ENCODE results near the gene TAGLN.

The TAGLN gene

DNA sequence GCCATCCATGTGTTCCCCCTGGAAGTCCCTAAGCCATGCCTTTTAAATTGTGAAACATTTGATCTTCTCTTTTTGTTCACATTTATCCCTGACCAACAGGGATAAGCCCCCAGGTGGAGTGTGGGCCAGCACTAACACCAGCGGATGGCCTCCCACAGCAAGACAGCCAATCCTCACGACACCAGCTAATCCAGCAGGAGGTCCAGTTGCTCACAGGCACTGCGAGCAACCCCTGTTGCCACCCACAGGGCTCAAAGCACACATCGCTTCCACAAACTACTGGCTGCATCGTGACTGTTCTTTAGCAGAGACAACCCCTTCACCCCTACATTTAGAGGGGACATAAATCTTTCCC lies 30.7 kb downstream of the TAGLN start:
- DNase-seq (ENCODE audit: low read depth in 2 of 3, low spot score in 2 of 3): no peak

DNA sequence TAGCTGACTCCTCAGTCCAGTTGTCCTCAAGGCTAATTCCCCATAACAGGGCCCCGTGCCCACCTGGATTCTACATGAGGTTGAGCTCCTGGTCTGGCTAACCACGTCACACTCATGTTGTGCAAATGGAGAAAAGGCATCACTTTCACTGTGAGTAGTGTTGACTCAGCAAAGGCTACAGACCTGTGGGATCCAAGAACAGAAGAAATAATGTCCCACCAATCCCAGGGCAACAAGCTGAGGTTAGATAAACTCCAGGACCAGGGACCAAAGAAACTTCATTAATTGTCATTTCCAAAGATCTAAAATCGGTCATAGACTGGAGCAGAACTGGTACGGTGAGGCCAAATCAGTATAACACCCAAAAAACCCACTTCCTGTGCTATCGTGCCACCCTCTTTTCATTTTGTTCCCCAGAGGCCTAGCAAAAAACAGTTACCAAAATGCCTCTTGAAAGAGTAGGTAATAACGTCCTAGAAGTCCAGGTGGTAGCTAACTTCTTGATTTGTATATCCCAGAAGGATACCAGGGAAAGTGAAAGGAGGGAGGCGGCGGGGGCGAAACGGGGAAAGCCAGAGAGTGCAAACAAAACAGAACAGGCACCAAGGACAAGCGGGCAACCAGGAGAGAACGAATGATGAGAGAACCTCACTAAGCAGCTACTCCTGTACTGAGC lies 31.3 kb downstream of the TAGLN start:
- peak in 2 of 3 experiments; percentile 19 to 43 for DNase-seq (ENCODE audit: low read depth in 2 of 3, low spot score in 2 of 3)

DNA sequence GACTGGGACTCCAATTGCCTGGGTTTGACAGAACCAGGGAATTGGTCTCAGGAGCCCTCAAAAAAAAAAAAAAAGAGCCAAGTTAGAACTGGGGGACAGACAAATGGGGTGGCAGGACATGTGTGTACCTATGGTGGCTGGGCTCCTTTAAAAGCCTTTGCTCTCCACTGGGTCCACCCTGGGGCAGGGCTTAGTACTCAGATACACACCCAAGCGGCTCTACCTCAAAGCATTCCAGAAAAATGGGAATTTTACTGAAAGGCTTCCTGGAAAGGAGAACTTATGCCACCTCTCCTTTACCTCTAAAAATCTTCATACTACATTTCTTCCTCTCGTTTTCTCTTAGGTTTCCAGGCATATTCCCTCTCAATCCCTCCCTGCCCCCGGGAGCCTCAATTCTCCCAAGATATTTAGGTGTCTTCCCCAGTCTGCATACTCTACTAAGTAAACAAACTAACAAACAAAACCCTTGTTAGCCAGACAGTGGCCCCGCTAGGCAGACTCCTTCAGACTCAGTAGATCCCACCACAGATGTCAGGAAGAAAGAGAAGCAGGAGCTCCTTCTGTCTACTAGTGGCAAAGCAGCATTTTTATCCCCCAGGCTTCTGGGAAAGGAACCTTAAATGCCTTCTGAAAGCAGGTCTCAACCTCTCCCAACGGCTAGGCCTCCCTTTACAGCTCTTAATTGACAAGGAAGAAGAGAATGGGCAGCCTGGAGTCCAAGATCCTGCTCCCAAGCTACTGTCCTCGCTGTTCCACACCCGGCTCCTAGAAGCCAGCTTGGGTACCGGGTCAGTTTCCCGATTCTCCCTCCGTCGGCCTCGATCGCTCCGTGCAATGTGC lies 32.0 kb downstream of the TAGLN start:
- DNase-seq (ENCODE audit: low read depth in 2 of 3, low spot score in 2 of 3): no peak

DNA sequence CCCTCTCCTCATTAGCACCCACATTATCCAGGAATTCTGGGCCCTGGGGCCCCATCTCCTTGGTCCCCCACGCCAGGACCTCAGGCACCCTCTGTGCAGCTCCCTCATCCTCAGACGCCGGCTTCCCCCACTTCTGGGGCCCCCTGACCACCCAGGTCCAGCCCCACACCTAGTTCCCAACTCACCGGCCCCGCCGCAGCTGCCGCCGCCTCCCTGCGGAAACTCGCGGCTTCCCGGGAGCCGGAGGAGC lies 32.6 kb downstream of the TAGLN start, which contains the start of gene PCSK7:
Gene PCSK7, minus strand, starts transcription at position 232 of the 250 bp plus-strand sequence. CDS start 2,229 bp downstream, outside the sequence.
- DNase-seq (ENCODE audit: low read depth in 2 of 3, low spot score in 2 of 3): no peak

DNA sequence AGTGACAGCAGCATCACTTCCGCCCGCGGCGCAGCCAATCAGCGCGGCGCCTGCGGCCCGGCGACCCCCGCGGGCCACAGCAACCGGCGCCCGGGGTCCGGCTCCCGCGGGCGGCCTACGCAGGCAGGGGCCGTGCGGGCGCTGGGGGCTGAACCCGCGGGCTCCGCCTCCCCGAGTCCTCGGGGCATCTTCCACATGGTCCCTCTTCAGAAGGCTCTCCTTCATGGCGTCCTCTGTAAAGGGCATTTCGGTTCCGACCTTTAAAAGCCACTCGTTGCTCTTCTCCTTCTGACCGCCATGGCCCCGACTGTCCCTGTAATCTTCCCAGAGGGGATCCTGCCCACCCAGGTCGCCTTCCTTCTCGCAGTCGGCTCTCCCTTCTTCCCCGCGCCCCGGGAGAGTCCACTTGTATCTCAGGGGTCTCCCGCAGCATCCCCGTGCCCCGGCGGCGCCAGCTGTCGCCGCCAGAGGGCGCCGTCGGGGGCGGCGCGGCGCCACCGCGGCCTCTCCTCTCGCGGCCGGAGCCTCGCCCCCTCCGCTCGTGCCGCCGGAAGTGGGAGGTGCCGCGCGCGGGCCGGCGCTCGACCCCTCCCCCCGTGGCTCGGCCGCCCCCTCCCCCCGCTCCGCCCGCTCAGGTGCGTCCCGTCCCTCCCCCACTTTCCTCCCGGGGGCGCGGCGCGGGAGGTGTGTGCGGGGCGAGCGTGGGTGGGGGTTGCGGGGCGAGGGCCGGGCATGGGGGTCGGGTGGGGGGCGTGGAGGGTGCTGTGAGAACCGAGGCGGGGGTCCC lies 33.1 kb downstream of the TAGLN start, which contains the start of gene RNF214:
Gene RNF214, plus strand, starts transcription at position 580 of the 787 bp plus-strand sequence. CDS start 1,602 bp downstream, outside the sequence.
- DNase-seq (ENCODE audit: low read depth in 2 of 3, low spot score in 2 of 3): peak; percentile 50 to 72 (median 71)

DNA sequence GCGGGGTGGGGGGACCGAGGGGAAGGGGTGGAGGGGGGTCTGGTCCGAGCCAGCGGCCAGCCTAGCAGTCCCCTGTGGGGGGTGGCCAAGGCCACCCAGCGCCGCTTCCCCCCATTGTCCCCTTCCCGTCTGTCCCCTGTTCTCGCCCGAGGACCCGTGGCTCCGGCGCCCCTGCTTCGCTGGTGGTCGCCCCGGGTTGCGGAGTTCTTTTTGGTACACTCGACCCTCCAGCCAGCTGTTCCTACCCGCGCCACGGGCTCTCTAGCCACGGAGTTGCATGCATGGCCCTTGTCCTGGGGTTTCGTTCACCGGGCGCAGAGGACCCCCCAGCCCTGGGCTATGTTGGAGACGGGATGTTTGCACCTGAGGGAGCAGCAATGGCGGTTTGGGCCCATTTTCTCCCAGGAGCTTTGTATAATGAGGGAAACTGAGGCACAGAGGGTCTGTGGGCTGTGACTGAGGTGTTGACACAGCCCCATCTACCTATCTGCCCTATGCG lies 33.8 kb downstream of the TAGLN start:
- no peak for DNase-seq (ENCODE audit: low read depth in 2 of 3, low spot score in 2 of 3)

DNA sequence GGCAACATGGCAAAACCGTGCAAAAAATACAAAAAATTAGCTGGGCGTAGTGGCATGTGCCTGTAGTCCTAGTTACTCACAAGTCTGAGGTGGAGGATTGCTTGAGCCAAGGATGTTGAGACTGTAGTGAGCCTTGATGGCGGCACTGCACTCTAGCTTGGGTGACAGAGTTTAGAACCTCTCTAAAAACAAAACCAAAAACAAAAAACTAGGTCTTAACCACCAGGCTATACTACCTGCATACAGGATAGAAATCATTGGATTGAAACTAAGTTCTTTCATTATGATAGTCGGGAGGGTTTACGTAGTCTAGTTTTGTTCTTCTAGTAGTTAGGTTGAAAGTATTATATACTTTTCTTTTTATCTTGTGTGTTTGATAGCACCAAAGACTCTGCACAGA lies 39.1 kb downstream of the TAGLN start:
- DNase-seq (ENCODE audit: low read depth in 2 of 3, low spot score in 2 of 3): no peak

DNA sequence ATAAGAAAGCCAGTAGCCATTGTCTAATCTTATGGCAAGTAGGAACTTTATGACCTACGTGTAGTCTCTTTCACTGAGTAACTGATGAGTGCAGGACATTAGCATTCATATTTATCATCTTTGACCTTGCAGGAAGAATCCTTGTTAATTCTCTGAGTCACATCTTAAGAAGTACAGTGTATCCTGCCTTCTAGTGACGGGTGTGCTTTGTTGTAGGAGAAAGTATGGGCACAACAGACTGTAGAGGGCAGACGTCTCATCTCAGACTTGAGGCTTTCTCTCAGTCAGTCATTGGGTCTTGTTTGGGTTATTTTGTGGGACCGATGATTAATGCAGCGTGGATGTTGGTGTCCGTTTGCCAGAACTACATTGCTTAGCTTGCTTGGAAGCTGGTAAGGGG lies 40.1 kb downstream of the TAGLN start:
- DNase-seq (ENCODE audit: low read depth in 2 of 3, low spot score in 2 of 3): no peak

DNA sequence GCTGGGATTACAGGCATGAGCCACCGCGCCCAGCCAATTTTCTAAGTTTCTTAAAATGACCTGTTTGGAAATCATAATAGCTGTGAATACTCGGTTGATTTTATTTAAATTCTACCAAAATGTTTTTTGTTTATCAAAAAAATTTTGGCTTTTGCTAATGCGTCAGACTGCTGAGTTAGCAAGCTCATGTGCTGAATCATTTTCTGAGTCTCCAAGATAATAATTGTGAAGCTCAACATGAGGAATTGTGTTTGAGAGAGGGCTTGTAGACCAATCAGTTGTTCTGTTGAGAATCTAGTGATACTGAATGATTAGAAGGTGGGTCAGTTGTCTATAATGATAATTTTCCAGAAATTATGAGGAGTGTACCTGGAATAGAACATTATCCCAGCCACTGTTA lies 49.2 kb downstream of the TAGLN start:
- no peak for DNase-seq (ENCODE audit: low read depth in 2 of 3, low spot score in 2 of 3)

DNA sequence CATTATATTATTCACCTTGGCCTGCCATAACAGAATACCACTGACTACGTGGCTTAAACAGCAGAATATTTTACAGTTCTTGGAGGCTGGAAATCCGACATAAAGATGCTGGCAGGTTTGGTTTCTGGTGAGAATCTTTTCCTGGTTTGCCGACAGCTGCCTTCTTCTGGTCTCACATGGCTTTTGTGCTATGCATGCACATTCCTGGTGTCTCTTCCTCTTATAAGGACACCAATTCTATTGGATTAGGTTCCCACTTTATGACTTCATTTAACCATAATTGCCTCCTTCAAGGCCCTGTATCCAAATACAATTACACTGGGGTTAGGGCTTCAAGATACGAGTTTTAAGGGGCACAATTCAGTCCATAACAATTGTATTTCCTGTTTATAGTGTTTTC lies 50.4 kb downstream of the TAGLN start:
- DNase-seq (ENCODE audit: low read depth in 2 of 3, low spot score in 2 of 3): no peak

DNA sequence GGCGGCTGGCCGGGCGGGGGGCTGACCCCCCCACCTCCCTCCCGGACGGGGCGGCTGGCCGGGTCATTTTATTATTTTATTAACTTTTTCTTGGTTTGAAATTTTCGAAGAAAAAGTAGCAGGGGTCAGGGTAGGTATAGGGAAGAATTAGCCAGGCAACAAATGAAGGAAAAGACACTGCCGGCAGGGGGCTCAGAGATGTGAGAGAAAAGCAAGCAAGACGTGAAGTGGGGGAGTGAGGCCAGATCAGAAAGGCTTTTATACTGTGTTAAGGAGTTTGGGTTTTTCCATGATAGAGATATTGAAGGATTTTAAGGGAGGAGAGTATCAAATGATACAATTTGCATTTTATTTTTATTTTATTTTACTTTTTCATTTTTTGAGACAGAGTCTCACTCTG lies 52.3 kb downstream of the TAGLN start:
- no peak for DNase-seq (ENCODE audit: low read depth in 2 of 3, low spot score in 2 of 3)

DNA sequence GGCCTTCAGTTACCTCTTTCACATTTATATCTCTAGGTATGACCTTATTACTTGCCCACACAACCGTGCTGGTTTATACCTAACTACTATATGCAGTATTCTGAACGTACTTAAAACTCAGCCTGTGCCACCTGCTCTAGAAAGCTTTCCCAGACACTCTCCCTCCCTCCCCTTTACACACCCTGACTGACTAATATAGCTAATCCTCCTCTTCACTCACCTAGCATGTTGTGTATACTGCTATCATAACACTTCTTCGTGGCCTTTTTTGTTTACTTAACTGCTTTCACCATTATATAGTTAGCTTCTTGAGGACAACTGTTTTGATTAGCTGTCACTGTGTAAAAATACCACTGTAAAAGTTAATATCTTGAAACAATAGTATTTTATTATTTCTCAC lies 56.8 kb downstream of the TAGLN start:
- no peak for DNase-seq (ENCODE audit: low read depth in 2 of 3, low spot score in 2 of 3)

DNA sequence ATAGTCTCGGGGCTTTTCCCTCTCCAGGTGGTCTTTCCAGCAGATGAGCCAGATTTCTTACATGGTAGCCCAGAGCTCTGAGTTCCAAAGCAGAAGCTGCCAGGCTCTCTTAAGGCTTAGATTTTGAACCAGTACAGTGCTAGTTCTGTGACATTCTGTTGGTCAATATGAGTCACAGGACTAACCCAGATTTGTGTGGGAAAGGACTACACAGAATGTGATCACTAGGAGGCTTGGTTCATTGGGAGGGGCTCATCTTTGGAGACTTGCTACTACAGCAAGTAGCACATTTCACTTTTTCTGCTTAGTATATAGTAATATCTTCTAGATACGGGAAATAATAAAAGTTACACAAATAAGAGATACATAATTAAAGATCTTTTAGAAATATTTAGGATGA lies 57.4 kb downstream of the TAGLN start:
- no peak for DNase-seq (ENCODE audit: low read depth in 2 of 3, low spot score in 2 of 3)
